Testis (tissue), 3 donors: ENCODE results near the gene TNFRSF4. TPM values are rescaled to one million over a fixed set of nuclear protein-coding genes. Genes with fewer than 3 reads are reported as not detected.

Experiments
- DNase-seq: peaks from one replicate; pipeline ENCODE4 v3.0.0-alpha.2; 2019
- H3K27ac ChIP-seq, 2 donors: fragments of 200-600 bp; sonication (generic); one replicate each; pipeline ENCODE4 v1.5.1; 2019
- H3K27me3 ChIP-seq: fragments of 200-600 bp; sonication (generic); one replicate; pipeline ENCODE4 v1.5.1; 2019
- H3K36me3 ChIP-seq: fragments of 200-600 bp; sonication (generic); one replicate; pipeline ENCODE4 v1.5.1; 2017; ENCODE audit warnings: low read depth; ENCODE audit errors: missing control alignments
- H3K4me1 ChIP-seq: fragments of 200-600 bp; sonication (generic); one replicate; pipeline ENCODE4 v1.5.1; 2019
- H3K4me3 ChIP-seq, 2 donors: fragments of 200-600 bp; sonication (generic); one replicate each; pipeline ENCODE4 v1.5.1; 2017 to 2019
- H3K9me3 ChIP-seq: fragments of 200-600 bp; sonication (generic); one replicate; pipeline ENCODE4 v1.5.1; 2017
- POLR2A ChIP-seq: fragments of 450-650 bp; IDR thresholded peaks from one replicate; pipeline ENCODE4 v1.6.1; 2017; ENCODE audit warnings: antibody characterized with exemption, mild to moderate bottlenecking, moderate library complexity
- WGBS, 2 donors: methylation state at CpG; one replicate each; pipeline ENCODE4 v1.1.5; 2018; 5-methylcytosine and 5-hydroxymethylcytosine counted together
- intact Hi-C: fragments of 100-400 bp; cut with DNase I; formaldehyde crosslinking; loops from one replicate; pipeline ENCODE4 v1.15.1; 2023; ENCODE audit warnings: low total_unique reads
- polyA plus RNA-seq: library from polyadenylated mRNA; stranded (reverse); fragments of 350-450 nt; fragmentation: Illumina TruSeq; extraction: RNeasy Lipid Tissue Mini Kit (QIAGEN cat#74804); gene quantifications from one replicate; pipeline ENCODE4 v1.2.3, GENCODE V29; 2014; ENCODE audit warnings: low read depth, low replicate concordance; ENCODE audit not compliant: insufficient read depth
- total RNA-seq, 2 donors: library from RNA; depleted of rRNA; stranded (reverse); fragments of >200 nt; gene quantifications; one replicate each; pipeline ENCODE4 v1.2.3, GENCODE V29; 2016
- TF ChIP-seq, protein P1 (sequence below), 3 experiments: fragments of 450-650 bp in 2 of 3; fragments of 200-600 bp in 1 of 3; sonication (generic) in 1 of 3; IDR thresholded peaks; one replicate each; pipeline ENCODE4 v1.5.1; 2016 to 2019; ENCODE audit warnings: antibody characterized with exemption in 3 of 3, mild to moderate bottlenecking in 2 of 3, moderate library complexity in 1 of 3

The TNFRSF4 gene
- total and polyA plus RNA-seq, 3 donors from 2014 or later, result 0.80 to 1.4 (median 0.87) TPM

DNA sequence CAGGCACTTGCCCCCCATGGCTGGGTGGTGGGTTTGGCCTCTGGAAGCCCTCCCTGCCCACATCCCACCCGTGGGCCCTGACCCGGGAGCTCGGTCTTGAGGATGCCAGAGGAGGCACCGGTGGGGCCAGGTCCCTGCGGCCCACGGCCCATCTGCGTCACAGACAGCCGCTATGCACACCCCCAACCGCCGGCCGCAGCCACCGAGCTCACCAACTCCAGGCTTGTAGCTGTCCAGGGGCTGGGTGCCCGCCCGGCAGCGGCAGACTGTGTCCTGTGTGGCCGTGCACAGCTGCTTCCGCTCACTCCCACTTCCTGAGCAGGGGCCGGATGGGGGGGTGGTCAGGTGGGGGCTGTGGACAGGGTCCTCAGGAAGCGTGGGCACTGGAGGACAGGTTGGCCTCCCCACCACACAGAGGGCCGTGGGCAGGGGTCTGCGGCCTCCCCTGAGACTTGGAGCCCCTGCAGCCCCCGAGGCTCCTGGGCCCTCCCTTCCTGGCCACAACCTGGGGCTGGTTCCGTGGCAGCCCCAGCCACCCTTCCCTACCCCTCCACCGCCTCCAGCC lies 1.1 kb downstream of the TNFRSF4 start:
- Histone ChIP-seq H3K9me3 (no peaks in the 10 kb centered on the region), H3K27me3 (no peaks in the 10 kb centered on the region), H3K4me1 (peaks cover 8% of the 10 kb centered on the region), H3K27ac (no peak overlapping the region), H3K36me3 (no peaks in the 10 kb centered on the region), H3K4me3 (no peak overlapping the region)
- intact Hi-C loops, result no loop called here
- no peak for DNase-seq
- 60 to 74% methylated on average over 1 to 19 of the region's 24 CpGs for WGBS, 2 donors
- TF ChIP-seq POLR2A, result no peak

- Histone ChIP-seq H3K36me3 (no peaks in the 10 kb centered on the region), H3K4me1 (peaks cover 8% of the 10 kb centered on the region), H3K27me3 (no peaks in the 10 kb centered on the region), H3K27ac (no peak overlapping the region), H3K4me3 (no peak overlapping the region), H3K9me3 (no peaks in the 10 kb centered on the region)
- 83 to 91% methylated on average over 16 to 19 of the region's 28 CpGs for WGBS, 2 donors
- TF ChIP-seq, protein P1, sequence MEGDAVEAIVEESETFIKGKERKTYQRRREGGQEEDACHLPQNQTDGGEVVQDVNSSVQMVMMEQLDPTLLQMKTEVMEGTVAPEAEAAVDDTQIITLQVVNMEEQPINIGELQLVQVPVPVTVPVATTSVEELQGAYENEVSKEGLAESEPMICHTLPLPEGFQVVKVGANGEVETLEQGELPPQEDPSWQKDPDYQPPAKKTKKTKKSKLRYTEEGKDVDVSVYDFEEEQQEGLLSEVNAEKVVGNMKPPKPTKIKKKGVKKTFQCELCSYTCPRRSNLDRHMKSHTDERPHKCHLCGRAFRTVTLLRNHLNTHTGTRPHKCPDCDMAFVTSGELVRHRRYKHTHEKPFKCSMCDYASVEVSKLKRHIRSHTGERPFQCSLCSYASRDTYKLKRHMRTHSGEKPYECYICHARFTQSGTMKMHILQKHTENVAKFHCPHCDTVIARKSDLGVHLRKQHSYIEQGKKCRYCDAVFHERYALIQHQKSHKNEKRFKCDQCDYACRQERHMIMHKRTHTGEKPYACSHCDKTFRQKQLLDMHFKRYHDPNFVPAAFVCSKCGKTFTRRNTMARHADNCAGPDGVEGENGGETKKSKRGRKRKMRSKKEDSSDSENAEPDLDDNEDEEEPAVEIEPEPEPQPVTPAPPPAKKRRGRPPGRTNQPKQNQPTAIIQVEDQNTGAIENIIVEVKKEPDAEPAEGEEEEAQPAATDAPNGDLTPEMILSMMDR (IDR thresholded peaks at IDR 0.05), result no peak
- TF ChIP-seq POLR2A, result no peak
- DNase-seq, result no peak
- intact Hi-C loops, result no loop called here
Observed at GRCh38 chr1:1211541-1212441, 2.2 kb downstream of the TNFRSF4 start.

DNA sequence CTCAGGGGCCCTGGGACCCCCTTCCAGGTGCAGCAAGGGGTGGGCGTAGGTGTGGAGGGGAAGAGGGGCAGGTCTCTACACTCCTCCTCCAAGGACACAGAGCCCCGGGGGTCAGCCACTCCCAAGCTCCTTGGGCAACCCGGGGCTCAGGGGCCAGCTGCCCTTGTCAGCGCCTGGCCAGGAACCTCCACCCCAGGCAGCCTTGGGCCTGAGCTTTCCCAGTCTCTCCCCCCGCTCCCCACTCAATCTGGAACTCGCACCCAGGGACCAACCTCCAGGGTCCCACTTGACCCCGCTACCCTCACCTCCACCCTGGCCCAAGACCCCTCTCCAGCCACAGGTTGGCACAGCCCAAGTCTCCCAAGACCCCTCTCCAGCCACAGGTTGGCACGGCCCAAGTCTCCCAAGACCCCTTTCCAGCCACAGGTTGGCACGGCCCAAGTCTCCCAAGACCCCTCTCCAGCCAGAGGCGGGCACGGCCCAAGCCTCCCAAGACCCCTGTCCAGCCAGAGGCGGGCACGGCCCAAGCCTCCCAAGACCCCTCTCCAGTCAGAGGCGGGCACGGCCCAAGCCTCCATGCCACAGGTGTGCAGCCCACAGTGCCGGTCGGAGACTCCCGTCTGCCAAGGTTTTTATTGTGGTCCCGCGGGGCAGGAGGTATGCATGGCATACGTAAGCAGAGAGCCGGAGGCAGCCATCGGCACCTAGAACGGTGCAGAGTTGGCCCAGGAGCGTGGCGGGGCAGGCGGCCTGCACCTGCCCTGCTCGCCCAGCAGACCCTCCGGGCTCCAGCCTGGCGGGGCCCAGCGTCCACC lies 3.0 kb downstream of the TNFRSF4 start:
- peaks cover 13% of the 10 kb centered on the region for H3K4me1 ChIP-seq
- WGBS, 2 donors, result 94 to 96% methylated on average over 28 to 30 of the region's 31 CpGs
- H3K36me3 ChIP-seq, result no peaks in the 10 kb centered on the region
- no peaks in the 10 kb centered on the region for H3K9me3 ChIP-seq
- no peak overlapping the region for H3K27ac ChIP-seq
- no peak for TF ChIP-seq POLR2A
- TF ChIP-seq, protein P1 (IDR thresholded peaks at IDR 0.05), result no peak
- DNase-seq, result no peak
- intact Hi-C loops, result no loop called here
- H3K27me3 ChIP-seq, result no peaks in the 10 kb centered on the region
- no peak overlapping the region for H3K4me3 ChIP-seq

GRCh38 chr1:1208713-1209433 lies 5.1 kb downstream of the TNFRSF4 start:
- WGBS, 2 donors, result 69 to 70% methylated on average over 13 to 37 of the region's 38 CpGs
- DNase-seq, result no peak
- TF ChIP-seq, protein P1 (IDR thresholded peaks at IDR 0.05), result no peak
- TF ChIP-seq POLR2A, result no peak
- Histone ChIP-seq H3K27ac (no peak overlapping the region), H3K36me3 (no peaks in the 10 kb centered on the region), H3K4me1 (peaks cover 10% of the 10 kb centered on the region), H3K9me3 (no peaks in the 10 kb centered on the region), H3K27me3 (no peaks in the 10 kb centered on the region), H3K4me3 (no peak overlapping the region)
- intact Hi-C loops, result no loop called here
